Esophagus squamous epithelium (tissue), 5 donors: ENCODE results near the gene KANK3. TPM values are rescaled to one million over a fixed set of nuclear protein-coding genes. Genes with fewer than 3 reads are reported as not detected.
"Not testable (repeated sequence)": the region's sequence is repeated elsewhere in the genome, so short reads cannot be mapped to it uniquely, and the experiment has no call there.

Source experiments
- DNase-seq: peaks from one replicate; lab custom pipeline; 2025; lab: John Stamatoyannopoulos, UW
- H3K27ac ChIP-seq, 4 donors: fragments of 200-600 bp; sonication (generic); one replicate each; pipeline ENCODE4 v1.5.1; 2016 to 2019; ENCODE audit warnings: mild to moderate bottlenecking in 1 of 4
- H3K27me3 ChIP-seq, 4 donors: fragments of 200-600 bp; sonication (generic); 1 replicate in 3 of 4; 2 replicates in 1 of 4; pipeline versions ENCODE4 v1.5.1 to v1.6.0; 2017 to 2021; ENCODE audit warnings: antibody characterized with exemption in 1 of 4
- H3K36me3 ChIP-seq, 3 donors: fragments of 200-600 bp; sonication (generic); one replicate each; pipeline ENCODE4 v1.5.1; 2016 to 2019
- H3K4me1 ChIP-seq, 3 donors: fragments of 200-600 bp; sonication (generic); one replicate each; pipeline ENCODE4 v1.5.1; 2017 to 2019
- H3K4me3 ChIP-seq, 4 donors: fragments of 200-600 bp; sonication (generic); 1 replicate in 3 of 4; 2 replicates in 1 of 4; pipeline ENCODE4 v1.5.1; 2016 to 2019; ENCODE audit warnings: mild to moderate bottlenecking in 2 of 4, moderate library complexity in 1 of 4
- H3K9me3 ChIP-seq, 3 donors: fragments of 200-600 bp; sonication (generic); one replicate each; pipeline ENCODE4 v1.5.1; 2016 to 2019
- CTCF ChIP-seq, 6 experiments: fragments of 450-650 bp in 4 of 6; fragments of 200-600 bp in 2 of 6; sonication (generic) in 2 of 6; IDR thresholded peaks; one replicate each; pipeline ENCODE4 v1.5.1; 2016 to 2019; ENCODE audit warnings: antibody characterized with exemption in 6 of 6, mild to moderate bottlenecking in 4 of 6, moderate library complexity in 4 of 6
- POLR2A ChIP-seq, 4 donors: fragments of 450-650 bp; IDR thresholded peaks; one replicate each; pipeline ENCODE4 v1.6.1; 2017; ENCODE audit warnings: antibody characterized with exemption in 4 of 4, mild to moderate bottlenecking in 4 of 4, moderate library complexity in 3 of 4
- WGBS, 2 donors: methylation state at CpG; one replicate each; pipeline ENCODE4 v1.1.5; 2018; 5-methylcytosine and 5-hydroxymethylcytosine counted together
- intact Hi-C: fragments of 100-400 bp; cut with DNase I; formaldehyde crosslinking; loops from one replicate; pipeline ENCODE4 v1.15.0; 2022
- total RNA-seq, 4 donors: library from RNA; depleted of rRNA; stranded (reverse); fragments of >200 nt; gene quantifications; one replicate each; pipeline ENCODE4 v1.1.0, GENCODE V29; 2016
- donor health status: DM: yes; HTN: yes; CAD: no.

Gene KANK3
- total RNA-seq, 4 donors from 2014 or later: 2.9 to 8.8 (median 4.4) TPM

- peak overlapping the region; percentile 35 to 71 (median 62) for H3K4me3 ChIP-seq
- no peak for DNase-seq
- 36 to 54% methylated on average over 8 to 10 of the region's 11 CpGs for WGBS, 2 donors
Observed at GRCh38 chr19:8343483-8343844, 402 bp upstream of the KANK3 start.

GRCh38 chr19:8342316-8342683 is 762 bp downstream of the KANK3 start:
- Histone ChIP-seq H3K27ac (peak overlapping the region; percentile 72 to 88 (median 86)), H3K9me3 (no peaks in the 10 kb centered on the region), H3K27me3 (peaks cover 0 to 59% (median 2%) of the 10 kb centered on the region in 4 donors), H3K4me1 (peaks cover 8 to 44% (median 13%) of the 10 kb centered on the region in 3 donors), H3K4me3 (peak overlapping the region; percentile 35 to 71 (median 62)), H3K36me3 (no peaks in the 10 kb centered on the region)
- TF ChIP-seq CTCF (IDR thresholded peaks at IDR 0.05) (no peak), POLR2A (IDR thresholded peaks at IDR 0.05) (no peak)
- intact Hi-C loops: no loop called here
- 73 to 80% methylated on average over 1 to 4 of the region's 14 CpGs for WGBS, 2 donors
- DNase-seq: no peak

More at GRCh38 chr19:8343483-8343844, 402 bp upstream of the KANK3 start:
- Histone ChIP-seq H3K4me1 (peaks cover 8 to 44% (median 8%) of the 10 kb centered on the region in 3 donors), H3K27ac (peak overlapping the region in 2 of 4 donors; percentile 49 to 88), H3K9me3 (no peaks in the 10 kb centered on the region), H3K36me3 (no peaks in the 10 kb centered on the region), H3K27me3 (peaks cover 0 to 52% (median 2%) of the 10 kb centered on the region in 4 donors)
- intact Hi-C loops: no loop called here
- TF ChIP-seq CTCF (IDR thresholded peaks at IDR 0.05) (no peak), POLR2A (IDR thresholded peaks at IDR 0.05) (no peak)

GRCh38 chr19:8341504-8341903 is 1.6 kb downstream of the KANK3 start:
- 97 to 100% methylated on average over 4 of the region's 4 CpGs for WGBS, 2 donors

GRCh38 chr19:8340341-8341096 is 2.5 kb downstream of the KANK3 start:
- TF ChIP-seq POLR2A (IDR thresholded peaks at IDR 0.05): no peak
- TF ChIP-seq CTCF (IDR thresholded peaks at IDR 0.05): peak in 2 of 6 experiments; percentile 13 to 23
- H3K27me3 ChIP-seq: peaks cover 0 to 74% (median 2%) of the 10 kb centered on the region in 4 donors
- no peak for DNase-seq
- peak overlapping the region in 3 of 4 donors; percentile 30 to 87 (median 52) for H3K27ac ChIP-seq
- H3K4me3 ChIP-seq: peak overlapping the region in 1 of 4 donors; percentile 15
- H3K4me1 ChIP-seq: peaks cover 8 to 54% (median 17%) of the 10 kb centered on the region in 3 donors
- no peaks in the 10 kb centered on the region for H3K9me3 ChIP-seq
- no peaks in the 10 kb centered on the region for H3K36me3 ChIP-seq
- intact Hi-C loops: no loop called here
- WGBS, 2 donors: 24 to 27% methylated on average over 9 to 14 of the region's 15 CpGs

More at GRCh38 chr19:8341504-8341903, 1.6 kb downstream of the KANK3 start:
- H3K4me1 ChIP-seq: peaks cover 8 to 47% (median 13%) of the 10 kb centered on the region in 3 donors
- H3K4me3 ChIP-seq: peak overlapping the region in 1 of 4 donors; percentile 71
- intact Hi-C loops, H3K9me3 ChIP-seq, H3K36me3 ChIP-seq, DNase-seq: not testable (repeated sequence)
- peaks cover 0 to 67% (median 2%) of the 10 kb centered on the region in 4 donors for H3K27me3 ChIP-seq
- peak overlapping the region; percentile 72 to 88 (median 86) for H3K27ac ChIP-seq

- TF ChIP-seq CTCF (IDR thresholded peaks at IDR 0.05) (no peak), POLR2A (IDR thresholded peaks at IDR 0.05) (no peak)
- Histone ChIP-seq H3K4me1 (peaks cover 15 to 69% (median 33%) of the 10 kb centered on the region in 3 donors), H3K27ac (no peak overlapping the region), H3K27me3 (peaks cover 0 to 79% (median 3%) of the 10 kb centered on the region in 4 donors), H3K36me3 (no peaks in the 10 kb centered on the region), H3K9me3 (no peaks in the 10 kb centered on the region), H3K4me3 (no peak overlapping the region)
- DNase-seq: no peak
- intact Hi-C loops: no loop called here
- 56 to 69% methylated on average over 4 to 6 of the region's 6 CpGs for WGBS, 2 donors
Observed at GRCh38 chr19:8338835-8339234, 4.2 kb downstream of the KANK3 start.
